HepG2 (cell line): ENCODE data around the gene RAB1B. TPM values are rescaled to one million over a fixed set of nuclear protein-coding genes. Genes with fewer than 3 reads are reported as not detected.

Experiments used
- ATF3 ChIP-seq: sonication (generic); formaldehyde crosslinking; IDR thresholded peaks from 2 replicates; pipeline ENCODE4 v1.4.0; 2020; ENCODE audit warnings: missing genetic modification reagents
- BCL3 ChIP-seq: sonication (generic); formaldehyde crosslinking; IDR thresholded peaks from 2 replicates; pipeline ENCODE4 v1.5.1; 2020; ENCODE audit warnings: mild to moderate bottlenecking, missing genetic modification reagents, moderate library complexity
- CEBPB ChIP-seq: IDR thresholded peaks from 2 replicates; pipeline ENCODE4 v1.6.1; 2011; ENCODE audit warnings: low read depth, low read length, improper control_type of control experiment, borderline replicate concordance
- FOXA1 ChIP-seq, 2 experiments: fragments of 450-650 bp in 1 of 2; sonication (generic) in 1 of 2; formaldehyde crosslinking in 1 of 2; IDR thresholded peaks; 2 replicates each; pipeline versions ENCODE4 v1.4.0 to v1.6.1; 2016 to 2020; ENCODE audit warnings: missing genetic modification reagents in 1 of 2
- FOXK2 ChIP-seq: fragments of 450-650 bp; IDR thresholded peaks from 2 replicates; pipeline ENCODE4 v1.6.1; 2016
- HDAC1 ChIP-seq: sonication (generic); formaldehyde crosslinking; IDR thresholded peaks from 2 replicates; pipeline ENCODE4 v1.5.1; 2020; ENCODE audit warnings: mild to moderate bottlenecking, missing genetic modification reagents
- HNRNPH1 ChIP-seq: fragments of 200-400 bp; formaldehyde crosslinking; optimal IDR thresholded peaks from 2 replicates; pipeline ENCODE3; 2017; ENCODE audit warnings: mild to moderate bottlenecking, low read depth, low read length
- IRX3 ChIP-seq: sonication (generic); formaldehyde crosslinking; IDR thresholded peaks from 2 replicates; pipeline ENCODE4 v1.8.1; 2023; ENCODE audit warnings: mild to moderate bottlenecking, low read depth, missing genetic modification reagents, borderline replicate concordance
- MED13 ChIP-seq: sonication (generic); formaldehyde crosslinking; IDR thresholded peaks from 2 replicates; pipeline ENCODE4 v1.5.0; 2020; ENCODE audit warnings: missing genetic modification reagents
- MED8 ChIP-seq: sonication (generic); formaldehyde crosslinking; IDR thresholded peaks from 2 replicates; pipeline ENCODE4 v1.8.1; 2023; ENCODE audit warnings: mild to moderate bottlenecking, missing genetic modification reagents; ENCODE audit not compliant: insufficient replicate concordance
- MEIS1 ChIP-seq: sonication (generic); formaldehyde crosslinking; IDR thresholded peaks from 2 replicates; pipeline ENCODE4 v1.9.0; 2021; ENCODE audit warnings: mild to moderate bottlenecking, missing genetic modification reagents, moderate library complexity, borderline replicate concordance
- MIER3 ChIP-seq: IDR thresholded peaks from 2 replicates; pipeline ENCODE4 v1.6.1; 2016; ENCODE audit warnings: missing compliant biosample characterization, borderline replicate concordance
- PRDM4 ChIP-seq: sonication (generic); formaldehyde crosslinking; IDR thresholded peaks from 2 replicates; pipeline ENCODE4 v1.9.0; 2021; ENCODE audit warnings: missing genetic modification reagents, borderline replicate concordance
- SCMH1 ChIP-seq: sonication (generic); formaldehyde crosslinking; IDR thresholded peaks from 2 replicates; pipeline ENCODE4 v1.9.0; 2021; ENCODE audit warnings: missing genetic modification reagents, mild to moderate bottlenecking, borderline replicate concordance
- SNRNP70 ChIP-seq: fragments of 200-400 bp; formaldehyde crosslinking; IDR thresholded peaks from 2 replicates; pipeline ENCODE4 v1.6.1; 2017; ENCODE audit warnings: mild to moderate bottlenecking, low read depth, low read length, moderate library complexity
- TAF1 ChIP-seq: sonication (generic); formaldehyde crosslinking; IDR thresholded peaks from 2 replicates; pipeline ENCODE4 v1.4.0; 2020; ENCODE audit warnings: missing genetic modification reagents
- TIGD3 ChIP-seq: sonication (generic); formaldehyde crosslinking; IDR thresholded peaks from 2 replicates; pipeline ENCODE4 v1.5.1; 2020; ENCODE audit warnings: mild to moderate bottlenecking, missing genetic modification reagents, borderline replicate concordance
- ZFAT ChIP-seq: sonication (generic); formaldehyde crosslinking; conservative IDR thresholded peaks from 2 replicates; pipeline ENCODE4 v1.8.1; 2023; ENCODE audit warnings: missing genetic modification reagents, inconsistent platforms
- ZFP90 ChIP-seq: sonication (generic); formaldehyde crosslinking; IDR thresholded peaks from 2 replicates; pipeline ENCODE4 v1.8.0; 2022; ENCODE audit warnings: missing genetic modification reagents, mild to moderate bottlenecking, inconsistent platforms, borderline replicate concordance
- ZNF275 ChIP-seq: sonication (generic); formaldehyde crosslinking; IDR thresholded peaks from 2 replicates; pipeline ENCODE4 v1.8.0; 2022; ENCODE audit warnings: missing genetic modification reagents, mild to moderate bottlenecking, inconsistent platforms, borderline replicate concordance
- ZNF333 ChIP-seq: sonication (generic); formaldehyde crosslinking; IDR thresholded peaks from 2 replicates; pipeline ENCODE4 v1.4.0; 2020; ENCODE audit warnings: mild to moderate bottlenecking, missing genetic modification reagents, borderline replicate concordance
- ZNF547 ChIP-seq: sonication (generic); formaldehyde crosslinking; IDR thresholded peaks from 2 replicates; pipeline ENCODE4 v1.5.1; 2020; ENCODE audit warnings: mild to moderate bottlenecking, missing genetic modification reagents
- polyA plus RNA-seq, 8 experiments: library from polyadenylated mRNA; depleted of rRNA in 3 of 8; stranded (reverse) in 7 of 8; unstranded in 1 of 8; fragments of >200 nt; fragmentation: Illumina TruSeq in 4 of 8; extraction: Trizol in 4 of 8; gene quantifications; 2 replicates each; pipeline versions ENCODE4 v1.2.1 to v1.2.3, GENCODE V29; 2011 to 2016; ENCODE audit warnings: low read depth in 4 of 8, missing spikeins in 1 of 8, mixed read lengths in 1 of 8; ENCODE audit not compliant: insufficient read depth in 1 of 8
- total RNA-seq, 5 experiments: library from RNA; depleted of rRNA; stranded (reverse); fragments of >200 nt; fragmentation: Illumina TruSeq; extraction: Trizol; gene quantifications; 2 replicates each; pipeline ENCODE4 v1.2.3, GENCODE V29; 2016; ENCODE audit warnings: low read depth in 1 of 5

RAB1B gene
- total and polyA plus RNA-seq, 2 of the 13 experiments (the other 11 are each of a cell fraction or from before 2014, with no cell fraction given) = 77.9 to 87.9 TPM

GRCh38 chr11:66289548-66290329 is 21.3 kb downstream of the RAB1B start (continued):
- TF ChIP-seq MEIS1 = no peak; the same call in 1 of the 2 replicates
- peak; percentile 82; the same call in 1 of the 2 replicates for TF ChIP-seq TIGD3
- TF ChIP-seq MED13 (CRISPR knock-in tag) = peak; percentile 70; the same call in 1 of the 2 replicates
- no peak for TF ChIP-seq FOXA1 (IDR thresholded peaks at IDR 0.05)
- TF ChIP-seq FOXA1 (CRISPR knock-in tag; IDR thresholded peaks at IDR 0.05) = no peak
- peak; percentile 55; the same call in 1 of the 2 replicates for TF ChIP-seq ZNF333 (CRISPR knock-in tag)
- no peak for TF ChIP-seq SCMH1 (CRISPR knock-in tag)
- TF ChIP-seq SNRNP70 = no peak
- no peak for TF ChIP-seq HNRNPH1
- TF ChIP-seq FOXK2 = no peak
- peak; percentile 49; the same call in 1 of the 2 replicates for TF ChIP-seq PRDM4 (CRISPR knock-in tag)
- TF ChIP-seq ZNF275 (CRISPR knock-in tag) = no peak; the same call in 1 of the 2 replicates
- no peak for TF ChIP-seq TAF1 (CRISPR knock-in tag)
- no peak for TF ChIP-seq ATF3 (CRISPR knock-in tag)
- TF ChIP-seq CEBPB = no peak
- peak; percentile 83; the same call in 1 of the 2 replicates for TF ChIP-seq IRX3 (CRISPR knock-in tag)
- TF ChIP-seq ZNF547 (CRISPR knock-in tag) = peak; percentile 82
- peak; percentile 90 for TF ChIP-seq HDAC1 (CRISPR knock-in tag)
- no peak for TF ChIP-seq MIER3
- 0 out of 2 replicates have a peak, but pooled peaks have one; percentile 71 for TF ChIP-seq ZFP90 (CRISPR knock-in tag)
- TF ChIP-seq MED8 (CRISPR knock-in tag) = no peak
- TF ChIP-seq BCL3 (CRISPR knock-in tag) = peak; percentile 57; the same call in 1 of the 2 replicates
- no peak for TF ChIP-seq ZFAT
